GM06990 (cell line): ENCODE data around the gene PRPF19.
A peak's percentile ranks its signal among the peaks of the same experiment; 100 is the strongest.

Source experiments
- DNase-seq: peaks from one replicate; pipeline ENCODE4 v3.0.0-alpha.2; 2011; ENCODE audit not compliant: insufficient read length; ENCODE audit errors: extremely low read depth
- H3K27me3 ChIP-seq: replicated peaks from 2 replicates; pipeline ENCODE4 v1.6.0; 2011; ENCODE audit warnings: low read length; ENCODE audit not compliant: control insufficient read depth, insufficient read depth
- H3K36me3 ChIP-seq: 2 replicates; pipeline ENCODE4 v1.5.1; 2011; ENCODE audit warnings: low read length; ENCODE audit not compliant: control insufficient read depth, insufficient read depth
- H3K4me3 ChIP-seq: replicated peaks from 2 replicates; pipeline ENCODE4 v1.5.1; 2011; ENCODE audit warnings: low read depth, mild to moderate bottlenecking, control low read depth, low read length
- CTCF ChIP-seq: IDR thresholded peaks from 2 replicates; pipeline ENCODE4 v1.5.1; 2011; ENCODE audit warnings: low read length, control low read depth, mild to moderate bottlenecking, inconsistent platforms; ENCODE audit not compliant: insufficient read depth, poor library complexity, severe bottlenecking

Gene PRPF19

GRCh38 chr11:60933416-60934123 lies 27.2 kb upstream of the PRPF19 start:
- no peak for TF ChIP-seq CTCF
- Histone ChIP-seq H3K27me3 (no peaks in the 10 kb centered on the region), H3K36me3 (peaks cover 10% of the 10 kb centered on the region), H3K4me3 (no peak overlapping the region)
- DNase-seq, result peak; percentile 28

DNA sequence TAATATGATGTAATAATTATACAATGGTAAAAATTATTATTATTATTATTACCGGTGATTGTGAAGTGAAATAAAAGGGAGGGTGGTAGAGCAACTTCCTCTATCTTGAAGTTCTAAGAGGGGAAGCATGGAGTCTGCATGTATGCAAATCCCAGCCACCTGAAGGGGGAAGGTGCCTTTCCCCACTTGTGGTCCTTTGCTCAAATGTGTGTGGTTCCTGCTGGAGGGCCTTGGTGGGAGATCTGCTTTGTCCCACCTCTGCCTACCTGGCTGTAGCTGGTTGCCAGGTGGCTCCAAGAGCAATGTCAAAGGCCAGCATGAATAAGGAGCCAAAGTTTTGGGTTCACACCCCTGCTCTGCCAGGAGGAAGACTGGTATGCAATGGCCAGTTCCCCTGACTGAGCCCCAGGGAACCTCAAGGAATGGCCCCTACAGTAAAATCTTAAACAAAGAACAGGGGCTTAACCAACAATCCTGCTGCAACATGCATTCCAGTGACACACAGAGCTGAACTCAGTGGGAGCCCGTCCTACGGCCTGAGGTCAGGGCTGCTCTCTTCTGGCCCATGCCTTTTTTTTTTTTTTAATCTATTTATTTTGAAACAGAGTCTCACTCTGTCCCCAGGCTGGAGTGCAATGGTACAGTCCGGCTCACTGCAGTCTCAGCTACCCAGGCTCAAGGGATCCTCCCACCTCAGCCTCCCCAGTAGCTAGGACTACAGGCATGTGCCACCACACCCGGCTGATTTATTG lies 26.4 kb upstream of the PRPF19 start:
- TF ChIP-seq CTCF, result no peak
- DNase-seq, result peak; percentile 35
- H3K4me3 ChIP-seq, result no peak overlapping the region
- H3K36me3 ChIP-seq, result peaks cover 4% of the 10 kb centered on the region
- H3K27me3 ChIP-seq, result no peaks in the 10 kb centered on the region

DNA sequence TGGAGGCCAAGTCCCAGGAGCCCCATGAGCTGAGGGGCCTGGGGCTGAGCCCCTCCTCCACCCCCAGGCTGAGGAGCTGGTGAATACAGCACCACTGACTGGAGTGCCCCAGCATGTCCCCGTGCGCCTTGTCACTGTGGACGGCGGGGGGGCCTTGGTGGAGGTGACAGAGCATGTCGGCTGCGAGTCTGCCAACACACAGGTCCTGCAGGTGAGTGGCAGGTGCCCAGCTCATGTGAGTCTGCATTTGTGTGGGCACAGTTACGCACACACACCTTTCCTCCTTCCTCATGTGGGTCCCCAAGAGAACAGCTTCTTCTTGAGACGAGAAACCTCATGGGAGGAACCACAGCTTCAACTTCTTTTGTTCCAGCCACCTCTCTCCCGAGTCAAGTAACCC lies 25.5 kb upstream of the PRPF19 start:
- TF ChIP-seq CTCF, result no peak
- Histone ChIP-seq H3K36me3 (peaks cover 4% of the 10 kb centered on the region), H3K4me3 (no peak overlapping the region), H3K27me3 (no peaks in the 10 kb centered on the region)
- DNase-seq, result peak; percentile 26

- Histone ChIP-seq H3K36me3 (no peaks in the 10 kb centered on the region), H3K4me3 (no peak overlapping the region), H3K27me3 (no peaks in the 10 kb centered on the region)
- DNase-seq, result no peak
- no peak for TF ChIP-seq CTCF
Measured at GRCh38 chr11:60930394-60930793, 24.0 kb upstream of the PRPF19 start.

GRCh38 chr11:60929764-60930163 lies 23.4 kb upstream of the PRPF19 start:
- H3K36me3 ChIP-seq, result no peaks in the 10 kb centered on the region
- TF ChIP-seq CTCF, result no peak
- H3K4me3 ChIP-seq, result no peak overlapping the region
- DNase-seq, result no peak
- no peaks in the 10 kb centered on the region for H3K27me3 ChIP-seq
